MG63 (cell line): ENCODE measurements around the gene RNF121. TPM values are rescaled to one million over a fixed set of nuclear protein-coding genes. Genes with fewer than 3 reads are reported as not detected.

Experiments used
- DNase-seq: peaks from one replicate; pipeline ENCODE4 v3.0.0-alpha.2; 2020
- H3K27me3 ChIP-seq: fragments of 250-450 bp; sonication (Bioruptor Pico); 2 replicates; pipeline ENCODE4 v1.5.1; 2020; ENCODE audit warnings: mild to moderate bottlenecking, moderate library complexity
- H3K36me3 ChIP-seq: fragments of 250-450 bp; sonication (Bioruptor Pico); 2 replicates; pipeline ENCODE4 v1.5.1; 2020; ENCODE audit warnings: mild to moderate bottlenecking, moderate library complexity
- H3K4me3 ChIP-seq: fragments of 250-450 bp; sonication (Bioruptor Pico); 2 replicates; pipeline ENCODE4 v1.5.1; 2020; ENCODE audit warnings: mild to moderate bottlenecking, moderate library complexity
- H3K9me3 ChIP-seq: fragments of 250-450 bp; sonication (Bioruptor Pico); 2 replicates; pipeline ENCODE4 v1.5.1; 2020; ENCODE audit warnings: mild to moderate bottlenecking, moderate library complexity
- total RNA-seq: library from RNA; depleted of rRNA; stranded (reverse); fragments of >200 nt; shearing (Covaris generic); gene quantifications from 2 replicates; pipeline ENCODE4 v1.2.3, GENCODE V29; 2014; ENCODE audit warnings: low replicate concordance; rRNA removed

Gene RNF121
- total RNA-seq, 1 experiment from 2014 or later = 36.2 TPM

GRCh38 chr11:72038491-72038890, 109.6 kb downstream of the RNF121 start:
- peak; percentile 68 for DNase-seq
- H3K4me3 ChIP-seq = peak overlapping the region; percentile 8
- H3K9me3 ChIP-seq = no peaks in the 10 kb centered on the region
- peaks cover 55% of the 10 kb centered on the region for H3K36me3 ChIP-seq
- H3K27me3 ChIP-seq = no peaks in the 10 kb centered on the region

- Histone ChIP-seq H3K4me3 (peak overlapping the region; percentile 57), H3K36me3 (peaks cover 47% of the 10 kb centered on the region), H3K9me3 (no peaks in the 10 kb centered on the region), H3K27me3 (no peaks in the 10 kb centered on the region)
- peak; percentile 10 for DNase-seq
Measured at GRCh38 chr11:72039031-72039855, 110.4 kb downstream of the RNF121 start.

GRCh38 chr11:72039856-72040401, 111.1 kb downstream of the RNF121 start:
- Histone ChIP-seq H3K4me3 (peak overlapping the region; percentile 57), H3K9me3 (no peaks in the 10 kb centered on the region), H3K27me3 (no peaks in the 10 kb centered on the region), H3K36me3 (peaks cover 43% of the 10 kb centered on the region)
- no peak for DNase-seq

- H3K27me3 ChIP-seq = no peaks in the 10 kb centered on the region
- peak overlapping the region; percentile 57 for H3K4me3 ChIP-seq
Measured at GRCh38 chr11:72040491-72041363, 111.9 kb downstream of the RNF121 start.

GRCh38 chr11:72041364-72042063, 112.7 kb downstream of the RNF121 start:
- peak; percentile 94 for DNase-seq
- H3K9me3 ChIP-seq = no peaks in the 10 kb centered on the region
- H3K4me3 ChIP-seq = peak overlapping the region; percentile 57
- no peaks in the 10 kb centered on the region for H3K27me3 ChIP-seq
- peaks cover 35% of the 10 kb centered on the region for H3K36me3 ChIP-seq

More at GRCh38 chr11:72040491-72041363, 111.9 kb downstream of the RNF121 start:
- peak; percentile 87 for DNase-seq
- H3K36me3 ChIP-seq = peaks cover 37% of the 10 kb centered on the region
- no peaks in the 10 kb centered on the region for H3K9me3 ChIP-seq

- no peaks in the 10 kb centered on the region for H3K9me3 ChIP-seq
- peak overlapping the region; percentile 57 for H3K4me3 ChIP-seq
- DNase-seq = no peak
- peaks cover 33% of the 10 kb centered on the region for H3K36me3 ChIP-seq
- no peaks in the 10 kb centered on the region for H3K27me3 ChIP-seq
Measured at GRCh38 chr11:72042064-72042745, 113.4 kb downstream of the RNF121 start.

- Histone ChIP-seq H3K9me3 (no peaks in the 10 kb centered on the region), H3K36me3 (peaks cover 37% of the 10 kb centered on the region), H3K27me3 (no peaks in the 10 kb centered on the region), H3K4me3 (no peak overlapping the region)
- no peak for DNase-seq
Measured at GRCh38 chr11:72045849-72046248, 117.0 kb downstream of the RNF121 start.

Other genes with a start within 250 kb of the RNF121 start
- not detected in 2 replicates for gene DEFB108B, start 95.8 kb upstream of the RNF121 start, total RNA-seq
- not detected in 2 replicates for gene DEFB131B, start 50.6 kb upstream of the RNF121 start, total RNA-seq
- 4.8 and 7.7 TPM in 2 replicates for gene XNDC1N, start 452 bp upstream of the RNF121 start, total RNA-seq
- gene IL18BP, start 69.9 kb downstream of the RNF121 start, total RNA-seq = 1.0 TPM in 1 of 2 replicates, not detected in the other
- gene NUMA1, start 151.5 kb downstream of the RNF121 start, total RNA-seq = 104 and 158 TPM in 2 replicates
- 11.6 and 17.4 TPM in 2 replicates for gene LRRC51, start 151.8 kb downstream of the RNF121 start, total RNA-seq
- 89.9 and 130 TPM in 2 replicates for gene LAMTOR1, start 174.3 kb downstream of the RNF121 start, total RNA-seq
- not detected in 2 replicates for gene TOMT, start 176.9 kb downstream of the RNF121 start, total RNA-seq
- 54.0 and 124 TPM in 2 replicates for gene ANAPC15, start 183.6 kb downstream of the RNF121 start, total RNA-seq
- 1.1 and 4.5 TPM in 2 replicates for gene FOLR3, start 206.7 kb downstream of the RNF121 start, total RNA-seq